Breast epithelium (tissue), 4 donors: Measurements from ENCODE around the gene SRGAP1. TPM values are rescaled to one million over a fixed set of nuclear protein-coding genes. Genes with fewer than 3 reads are reported as not detected.

Source experiments
- DNase-seq, 2 donors: peaks; one replicate each; pipeline ENCODE4 v3.0.0-alpha.2; 2019; ENCODE audit warnings: low spot score in 2 of 2
- H3K27ac ChIP-seq, 2 donors: fragments of 200-600 bp; sonication (generic) in 1 of 2; one replicate each; pipeline ENCODE4 v1.5.1; 2016 to 2019; ENCODE audit warnings: mild to moderate bottlenecking in 1 of 2
- H3K27me3 ChIP-seq, 2 donors: fragments of 200-600 bp; sonication (generic) in 1 of 2; one replicate each; pipeline versions ENCODE4 v1.5.1 to v1.6.0; 2017 to 2019; ENCODE audit warnings: control low read depth in 1 of 2, mild to moderate bottlenecking in 1 of 2
- H3K36me3 ChIP-seq: fragments of 200-600 bp; one replicate; pipeline ENCODE4 v1.5.1; 2019
- H3K4me1 ChIP-seq, 2 donors: fragments of 200-600 bp; sonication (generic); one replicate each; pipeline ENCODE4 v1.5.1; 2016 to 2019; ENCODE audit warnings: control low read depth in 1 of 2
- H3K4me3 ChIP-seq, 3 donors: fragments of 200-600 bp; sonication (generic); 1 replicate in 2 of 3; 2 replicates in 1 of 3; pipeline ENCODE4 v1.5.1; 2016 to 2019; ENCODE audit warnings: mild to moderate bottlenecking in 3 of 3, moderate library complexity in 2 of 3
- H3K9me3 ChIP-seq, 2 donors: fragments of 200-600 bp; sonication (generic) in 1 of 2; one replicate each; pipeline ENCODE4 v1.5.1; 2016 to 2019; ENCODE audit warnings: control low read depth in 1 of 2
- CTCF ChIP-seq, 3 donors: fragments of 450-650 bp; IDR thresholded peaks; one replicate each; pipeline ENCODE4 v1.5.1; 2016 to 2017; ENCODE audit warnings: antibody characterized with exemption in 3 of 3, mild to moderate bottlenecking in 3 of 3, moderate library complexity in 3 of 3
- POLR2A ChIP-seq: fragments of 450-650 bp; IDR thresholded peaks from one replicate; pipeline ENCODE4 v1.6.1; 2016; ENCODE audit warnings: antibody characterized with exemption, mild to moderate bottlenecking, moderate library complexity
- POLR2AphosphoS5 ChIP-seq, 3 donors: sonication (generic); formaldehyde crosslinking; IDR thresholded peaks; one replicate each; pipeline ENCODE4 v1.6.1; 2017; ENCODE audit warnings: antibody characterized with exemption in 3 of 3
- intact Hi-C: fragments of 100-400 bp; cut with DNase I; formaldehyde crosslinking; loops from one replicate; pipeline ENCODE4 v1.15.1; 2023; ENCODE audit warnings: low total_unique reads
- total RNA-seq, 3 donors: library from RNA; depleted of rRNA; stranded (reverse); fragments of >200 nt; gene quantifications; one replicate each; pipeline ENCODE4 v1.1.0, GENCODE V29; 2016

Gene SRGAP1
- total RNA-seq, 3 donors from 2014 or later, result 20.3 to 58.7 (median 29.3) TPM

DNA sequence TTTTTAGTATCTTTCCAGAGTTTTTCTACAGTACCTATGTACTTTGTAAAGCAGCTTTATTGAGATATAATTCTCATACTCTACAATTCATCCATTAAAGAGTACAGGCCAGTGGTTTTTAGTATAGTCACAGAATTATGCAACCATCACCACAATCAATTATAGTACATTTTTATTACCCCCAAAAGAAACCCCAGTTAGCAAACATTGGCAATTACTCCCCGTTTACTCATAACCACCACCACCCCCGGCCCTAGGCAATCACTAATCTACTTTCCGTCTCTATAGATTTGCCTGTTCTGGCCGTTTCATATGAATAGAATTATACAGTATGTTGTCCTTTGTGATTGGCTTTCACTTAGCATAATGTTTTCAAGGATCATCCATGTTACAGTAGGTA is 257.8 kb downstream of the SRGAP1 start:
- H3K4me3 ChIP-seq, result no peak overlapping the region
- peaks cover 7 to 14% of the 10 kb centered on the region in 2 donors for H3K4me1 ChIP-seq
- no peak for DNase-seq
- intact Hi-C loops, result no loop called here
- TF ChIP-seq CTCF (IDR thresholded peaks at IDR 0.05), result no peak
- no peak for TF ChIP-seq POLR2AphosphoS5 (IDR thresholded peaks at IDR 0.05)
- TF ChIP-seq POLR2A, result no peak
- no peaks in the 10 kb centered on the region for H3K27me3 ChIP-seq
- no peaks in the 10 kb centered on the region for H3K9me3 ChIP-seq
- no peak overlapping the region for H3K27ac ChIP-seq
- H3K36me3 ChIP-seq, result no peaks in the 10 kb centered on the region

DNA sequence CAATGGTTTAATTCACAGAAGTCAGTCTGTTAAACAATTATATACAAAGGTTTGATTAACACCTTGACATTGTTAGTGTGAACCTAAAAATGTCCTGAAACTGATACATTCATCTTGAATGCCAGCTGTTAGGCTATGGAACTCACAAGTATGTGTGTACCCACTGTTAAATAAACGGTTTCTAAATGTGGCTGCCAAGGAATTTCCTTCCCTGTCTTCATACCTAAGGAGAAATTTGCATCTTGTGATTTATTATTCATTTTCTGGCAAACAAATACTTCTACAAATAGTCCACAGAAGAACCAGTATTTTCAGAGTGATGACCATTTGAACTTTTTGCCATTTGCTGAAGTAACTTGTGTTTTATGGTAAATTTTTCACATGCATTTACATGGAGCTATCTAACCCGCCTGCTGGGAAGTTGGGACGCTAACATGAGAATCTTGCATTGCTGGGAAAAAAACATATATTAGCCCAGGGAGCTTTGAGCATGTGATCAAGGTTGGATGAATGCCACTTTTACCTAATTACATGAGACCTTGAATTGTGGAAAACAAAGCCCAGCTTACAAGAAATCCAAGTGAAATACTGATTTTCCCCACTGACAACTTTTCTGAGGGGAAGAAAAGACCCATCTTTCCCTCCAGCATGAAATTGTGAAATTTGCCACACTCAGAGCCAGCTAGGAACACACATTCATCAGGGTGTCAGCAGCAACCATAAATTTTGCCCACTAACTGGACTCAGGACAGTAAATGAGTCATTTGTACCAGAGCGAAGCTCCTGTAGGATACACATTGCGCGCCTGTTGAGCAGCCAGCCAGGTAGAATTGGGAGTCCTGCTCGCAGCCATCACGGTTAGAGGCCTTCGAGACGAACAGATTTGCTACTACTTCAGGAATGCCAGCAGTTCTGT is 259.6 kb downstream of the SRGAP1 start:
- Histone ChIP-seq H3K27me3 (no peaks in the 10 kb centered on the region), H3K4me3 (no peak overlapping the region), H3K9me3 (no peaks in the 10 kb centered on the region), H3K36me3 (no peaks in the 10 kb centered on the region), H3K27ac (peak overlapping the region; percentile 39 to 69), H3K4me1 (peaks cover 6 to 12% of the 10 kb centered on the region in 2 donors)
- TF ChIP-seq POLR2A (no peak), POLR2AphosphoS5 (IDR thresholded peaks at IDR 0.05) (peak in 2 of 3 donors; percentile 48 to 73)
- intact Hi-C loops, result no loop called here
- DNase-seq, result peak in 1 of 2 donors; percentile 59

GRCh38 chr12:64105026-64105425 is 260.5 kb downstream of the SRGAP1 start:
- TF ChIP-seq CTCF (IDR thresholded peaks at IDR 0.05) (no peak), POLR2AphosphoS5 (IDR thresholded peaks at IDR 0.05) (no peak), POLR2A (no peak)
- Histone ChIP-seq H3K27ac (peak overlapping the region; percentile 29 to 69), H3K4me3 (no peak overlapping the region), H3K4me1 (peaks cover 0 to 8% of the 10 kb centered on the region in 2 donors), H3K36me3 (no peaks in the 10 kb centered on the region), H3K27me3 (no peaks in the 10 kb centered on the region), H3K9me3 (no peaks in the 10 kb centered on the region)
- DNase-seq, result no peak
- intact Hi-C loops, result loop anchor here (5.0 kb wide), 1 partner anchor 672 kb away; no protein-coding TSS in a partner anchor

GRCh38 chr12:64107776-64108175 is 263.3 kb downstream of the SRGAP1 start:
- intact Hi-C loops, result loop anchor here (5.0 kb wide), 1 partner anchor 670 kb away; no protein-coding TSS in a partner anchor
- Histone ChIP-seq H3K4me1 (peaks cover 0 to 8% of the 10 kb centered on the region in 2 donors), H3K4me3 (no peak overlapping the region), H3K36me3 (no peaks in the 10 kb centered on the region), H3K9me3 (no peaks in the 10 kb centered on the region), H3K27me3 (no peaks in the 10 kb centered on the region), H3K27ac (no peak overlapping the region)
- DNase-seq, result no peak
- TF ChIP-seq POLR2AphosphoS5 (IDR thresholded peaks at IDR 0.05), result no peak
- TF ChIP-seq POLR2A, result no peak
- TF ChIP-seq CTCF (IDR thresholded peaks at IDR 0.05), result no peak

DNA sequence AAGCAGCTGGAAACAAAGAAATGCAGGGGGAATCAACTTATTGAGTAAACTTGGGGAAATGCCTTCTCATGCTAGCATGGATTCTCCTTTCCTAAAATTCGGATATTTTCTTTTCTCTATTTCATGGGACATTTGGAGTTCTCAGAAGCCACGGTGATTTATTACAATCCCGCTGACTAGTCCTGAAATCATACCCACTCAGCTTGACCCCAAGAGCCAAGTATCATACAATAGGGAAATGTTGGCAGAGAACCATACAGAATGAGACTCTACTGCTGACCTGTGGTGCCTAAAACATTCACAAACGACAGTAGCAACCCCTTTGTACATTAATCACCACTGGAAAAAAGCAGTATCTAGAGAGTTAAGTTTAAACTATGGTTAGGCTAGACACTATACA is 265.2 kb downstream of the SRGAP1 start:
- Histone ChIP-seq H3K9me3 (no peaks in the 10 kb centered on the region), H3K27ac (no peak overlapping the region), H3K36me3 (no peaks in the 10 kb centered on the region), H3K4me1 (no peaks in the 10 kb centered on the region), H3K27me3 (no peaks in the 10 kb centered on the region), H3K4me3 (no peak overlapping the region)
- intact Hi-C loops, result loop anchor here (5.0 kb wide), 1 partner anchor 668 kb away; no protein-coding TSS in a partner anchor
- TF ChIP-seq CTCF (IDR thresholded peaks at IDR 0.05), result no peak
- no peak for TF ChIP-seq POLR2AphosphoS5 (IDR thresholded peaks at IDR 0.05)
- TF ChIP-seq POLR2A, result no peak
- DNase-seq, result no peak
